HEK293 (cell line): ENCODE measurements around the gene CARD10.

Source experiments
- GLI2 ChIP-seq: fragments of 450-650 bp; formaldehyde crosslinking; IDR thresholded peaks from 2 replicates; pipeline ENCODE4; 2017; ENCODE audit warnings: missing biosample characterization, missing genetic modification characterization, low read depth, borderline replicate concordance
- GLIS1 ChIP-seq: fragments of 450-650 bp; formaldehyde crosslinking; IDR thresholded peaks from 2 replicates; pipeline ENCODE4 v1.5.1; 2016; ENCODE audit warnings: missing biosample characterization, missing genetic modification characterization
- GLIS2 ChIP-seq: fragments of 450-650 bp; formaldehyde crosslinking; IDR thresholded peaks from 2 replicates; pipeline ENCODE4 v1.5.1; 2016; ENCODE audit warnings: missing biosample characterization, missing genetic modification characterization
- MZF1 ChIP-seq: fragments of 450-650 bp; formaldehyde crosslinking; IDR thresholded peaks from 2 replicates; pipeline ENCODE4 v1.5.1; 2017; ENCODE audit warnings: missing biosample characterization, missing genetic modification characterization, borderline replicate concordance
- RBAK ChIP-seq: fragments of 450-650 bp; formaldehyde crosslinking; IDR thresholded peaks from 2 replicates; pipeline ENCODE4 v1.5.1; 2016; ENCODE audit warnings: missing biosample characterization, missing genetic modification characterization
- ZFP41 ChIP-seq: fragments of 450-650 bp; formaldehyde crosslinking; IDR thresholded peaks from 2 replicates; pipeline ENCODE4 v1.5.1; 2016; ENCODE audit warnings: missing biosample characterization, missing genetic modification characterization, borderline replicate concordance
- ZNF112 ChIP-seq: fragments of 450-650 bp; formaldehyde crosslinking; IDR thresholded peaks from 2 replicates; pipeline ENCODE4 v1.5.0; 2017; ENCODE audit warnings: missing biosample characterization, missing genetic modification characterization
- ZNF175 ChIP-seq: fragments of 450-650 bp; formaldehyde crosslinking; IDR thresholded peaks from 2 replicates; pipeline ENCODE4 v1.5.1; 2016; ENCODE audit warnings: missing biosample characterization, missing genetic modification characterization
- ZNF202 ChIP-seq: fragments of 450-650 bp; formaldehyde crosslinking; IDR thresholded peaks from 2 replicates; pipeline ENCODE4 v1.5.1; 2016; ENCODE audit warnings: missing biosample characterization, missing genetic modification characterization, borderline replicate concordance
- ZNF24 ChIP-seq: fragments of 450-650 bp; formaldehyde crosslinking; IDR thresholded peaks from 2 replicates; pipeline ENCODE4 v1.5.1; 2016; ENCODE audit warnings: missing biosample characterization, missing genetic modification characterization
- ZNF266 ChIP-seq: fragments of 450-650 bp; formaldehyde crosslinking; IDR thresholded peaks from 2 replicates; pipeline ENCODE4 v1.5.1; 2016; ENCODE audit warnings: missing biosample characterization, missing genetic modification characterization, low read depth
- ZNF335 ChIP-seq: fragments of 450-650 bp; formaldehyde crosslinking; conservative IDR thresholded peaks from 2 replicates; pipeline ENCODE4 v1.5.1; 2016; ENCODE audit warnings: missing biosample characterization, missing genetic modification characterization
- ZNF366 ChIP-seq: fragments of 450-650 bp; formaldehyde crosslinking; conservative IDR thresholded peaks from 2 replicates; pipeline ENCODE4 v1.5.1; 2016; ENCODE audit warnings: missing biosample characterization, missing genetic modification characterization
- ZNF473 ChIP-seq: fragments of 450-650 bp; formaldehyde crosslinking; IDR thresholded peaks from 2 replicates; pipeline ENCODE4 v1.5.1; 2017; ENCODE audit warnings: missing biosample characterization, missing genetic modification characterization
- ZNF510 ChIP-seq: fragments of 450-650 bp; formaldehyde crosslinking; IDR thresholded peaks from 2 replicates; pipeline ENCODE4 v1.5.1; 2018; ENCODE audit warnings: mild to moderate bottlenecking, missing genetic modification characterization, missing biosample characterization; ENCODE audit not compliant: insufficient replicate concordance
- ZNF529 ChIP-seq: fragments of 450-650 bp; formaldehyde crosslinking; IDR thresholded peaks from 2 replicates; pipeline ENCODE4 v1.5.1; 2017; ENCODE audit warnings: missing genetic modification characterization, missing biosample characterization; ENCODE audit not compliant: insufficient replicate concordance
- ZNF558 ChIP-seq: fragments of 450-650 bp; formaldehyde crosslinking; IDR thresholded peaks from 2 replicates; pipeline ENCODE4 v1.5.1; 2016; ENCODE audit warnings: missing biosample characterization, missing genetic modification characterization
- ZNF560 ChIP-seq: fragments of 450-650 bp; formaldehyde crosslinking; IDR thresholded peaks from 2 replicates; pipeline ENCODE4 v1.5.1; 2017; ENCODE audit warnings: missing biosample characterization, missing genetic modification characterization, borderline replicate concordance
- ZNF596 ChIP-seq: fragments of 450-650 bp; IDR thresholded peaks from 2 replicates; pipeline ENCODE4 v1.5.0; 2018; ENCODE audit warnings: missing biosample characterization, mild to moderate bottlenecking, missing genetic modification characterization, moderate library complexity
- ZNF654 ChIP-seq: fragments of 450-650 bp; formaldehyde crosslinking; IDR thresholded peaks from 2 replicates; pipeline ENCODE4 v1.5.1; 2016; ENCODE audit warnings: low read depth, missing biosample characterization, missing genetic modification characterization
- ZNF830 ChIP-seq: fragments of 450-650 bp; IDR thresholded peaks from 2 replicates; pipeline ENCODE4 v1.5.0; 2018; ENCODE audit warnings: missing biosample characterization, missing genetic modification characterization, low read depth, mild to moderate bottlenecking, moderate library complexity
- TF ChIP-seq, protein P1 (sequence below): fragments of 450-650 bp; formaldehyde crosslinking; IDR thresholded peaks from 2 replicates; pipeline ENCODE4 v1.5.1; 2016; ENCODE audit warnings: missing biosample characterization, missing genetic modification characterization, low read depth
- TF ChIP-seq, protein P2 (sequence below): fragments of 450-650 bp; formaldehyde crosslinking; IDR thresholded peaks from 2 replicates; pipeline ENCODE4 v1.5.1; 2016; ENCODE audit warnings: missing biosample characterization, missing genetic modification characterization
- TF ChIP-seq, protein P3 (sequence below): fragments of 450-650 bp; formaldehyde crosslinking; IDR thresholded peaks from 2 replicates; pipeline ENCODE4 v1.5.1; 2016; ENCODE audit warnings: missing biosample characterization, missing genetic modification characterization
- TF ChIP-seq, protein P4 (sequence below): fragments of 450-650 bp; formaldehyde crosslinking; IDR thresholded peaks from 2 replicates; pipeline ENCODE4 v1.5.1; 2016; ENCODE audit warnings: missing biosample characterization, missing genetic modification characterization
- TF ChIP-seq, protein P5 (sequence below): fragments of 450-650 bp; formaldehyde crosslinking; IDR thresholded peaks from 2 replicates; pipeline ENCODE4 v1.5.1; 2016; ENCODE audit warnings: missing biosample characterization, missing genetic modification characterization
- TF ChIP-seq, protein P6 (sequence below): fragments of 450-650 bp; formaldehyde crosslinking; IDR thresholded peaks from 2 replicates; pipeline ENCODE4 v1.5.1; 2016; ENCODE audit warnings: missing biosample characterization, missing genetic modification characterization

Gene CARD10

DNA sequence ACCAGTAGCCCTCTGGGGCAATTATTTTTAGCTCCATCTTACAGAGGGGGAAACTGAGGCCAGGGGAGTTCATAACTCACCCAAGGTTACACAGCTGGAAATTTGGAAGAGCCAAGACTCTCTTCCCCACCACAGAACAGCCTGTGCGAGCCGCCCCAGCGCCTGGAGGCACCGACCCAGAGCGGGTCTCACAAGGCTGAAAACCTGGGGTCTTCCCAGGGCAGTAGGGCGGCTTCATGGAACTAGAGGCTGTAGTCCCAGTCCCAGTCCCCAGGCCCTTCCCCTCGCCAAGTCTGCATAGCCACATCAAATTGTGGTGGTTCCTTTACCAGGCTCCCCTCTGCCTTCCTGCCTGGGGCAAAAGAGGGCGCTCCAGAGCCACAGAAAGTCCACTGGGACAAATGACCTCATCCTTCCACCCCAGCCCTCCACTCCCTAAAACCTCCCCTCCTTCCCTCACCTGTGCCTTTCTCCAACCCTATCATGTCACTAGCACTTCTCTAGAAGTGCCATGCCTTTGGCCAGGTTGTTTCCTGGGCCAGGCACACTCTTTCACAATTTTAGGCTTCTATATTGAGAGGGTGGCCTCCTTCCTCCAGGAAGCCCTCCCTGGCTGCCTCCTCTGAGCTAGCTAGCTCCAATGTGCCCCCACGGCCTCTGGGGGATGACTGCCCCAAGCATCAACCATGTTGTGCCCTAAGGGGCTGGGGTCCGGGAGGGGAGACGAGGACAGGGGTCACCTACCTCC, 25.9 kb upstream of the CARD10 start (continued):
- TF ChIP-seq, protein P1, sequence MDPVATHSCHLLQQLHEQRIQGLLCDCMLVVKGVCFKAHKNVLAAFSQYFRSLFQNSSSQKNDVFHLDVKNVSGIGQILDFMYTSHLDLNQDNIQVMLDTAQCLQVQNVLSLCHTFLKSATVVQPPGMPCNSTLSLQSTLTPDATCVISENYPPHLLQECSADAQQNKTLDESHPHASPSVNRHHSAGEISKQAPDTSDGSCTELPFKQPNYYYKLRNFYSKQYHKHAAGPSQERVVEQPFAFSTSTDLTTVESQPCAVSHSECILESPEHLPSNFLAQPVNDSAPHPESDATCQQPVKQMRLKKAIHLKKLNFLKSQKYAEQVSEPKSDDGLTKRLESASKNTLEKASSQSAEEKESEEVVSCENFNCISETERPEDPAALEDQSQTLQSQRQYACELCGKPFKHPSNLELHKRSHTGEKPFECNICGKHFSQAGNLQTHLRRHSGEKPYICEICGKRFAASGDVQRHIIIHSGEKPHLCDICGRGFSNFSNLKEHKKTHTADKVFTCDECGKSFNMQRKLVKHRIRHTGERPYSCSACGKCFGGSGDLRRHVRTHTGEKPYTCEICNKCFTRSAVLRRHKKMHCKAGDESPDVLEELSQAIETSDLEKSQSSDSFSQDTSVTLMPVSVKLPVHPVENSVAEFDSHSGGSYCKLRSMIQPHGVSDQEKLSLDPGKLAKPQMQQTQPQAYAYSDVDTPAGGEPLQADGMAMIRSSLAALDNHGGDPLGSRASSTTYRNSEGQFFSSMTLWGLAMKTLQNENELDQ (tag by site-specific recombination): no peak
- no peak for TF ChIP-seq GLIS2 (tag by site-specific recombination)
- no peak for TF ChIP-seq ZNF596
- peak; percentile 42; the same call in 1 of the 2 replicates for TF ChIP-seq ZNF24
- no peak for TF ChIP-seq ZNF266 (tag by site-specific recombination)
- TF ChIP-seq, protein P2, sequence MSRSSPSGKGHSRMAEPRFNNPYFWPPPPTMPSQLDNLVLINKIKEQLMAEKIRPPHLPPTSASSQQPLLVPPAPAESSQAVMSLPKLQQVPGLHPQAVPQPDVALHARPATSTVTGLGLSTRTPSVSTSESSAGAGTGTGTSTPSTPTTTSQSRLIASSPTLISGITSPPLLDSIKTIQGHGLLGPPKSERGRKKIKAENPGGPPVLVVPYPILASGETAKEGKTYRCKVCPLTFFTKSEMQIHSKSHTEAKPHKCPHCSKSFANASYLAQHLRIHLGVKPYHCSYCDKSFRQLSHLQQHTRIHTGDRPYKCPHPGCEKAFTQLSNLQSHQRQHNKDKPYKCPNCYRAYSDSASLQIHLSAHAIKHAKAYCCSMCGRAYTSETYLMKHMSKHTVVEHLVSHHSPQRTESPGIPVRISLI (tag by site-specific recombination): no peak
- TF ChIP-seq RBAK (tag by site-specific recombination): no peak
- TF ChIP-seq ZFP41 (tag by site-specific recombination): no peak
- TF ChIP-seq, protein P3, sequence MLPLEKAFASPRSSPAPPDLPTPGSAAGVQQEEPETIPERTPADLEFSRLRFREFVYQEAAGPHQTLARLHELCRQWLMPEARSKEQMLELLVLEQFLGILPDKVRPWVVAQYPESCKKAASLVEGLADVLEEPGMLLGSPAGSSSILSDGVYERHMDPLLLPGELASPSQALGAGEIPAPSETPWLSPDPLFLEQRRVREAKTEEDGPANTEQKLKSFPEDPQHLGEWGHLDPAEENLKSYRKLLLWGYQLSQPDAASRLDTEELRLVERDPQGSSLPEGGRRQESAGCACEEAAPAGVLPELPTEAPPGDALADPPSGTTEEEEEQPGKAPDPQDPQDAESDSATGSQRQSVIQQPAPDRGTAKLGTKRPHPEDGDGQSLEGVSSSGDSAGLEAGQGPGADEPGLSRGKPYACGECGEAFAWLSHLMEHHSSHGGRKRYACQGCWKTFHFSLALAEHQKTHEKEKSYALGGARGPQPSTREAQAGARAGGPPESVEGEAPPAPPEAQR (tag by site-specific recombination): no peak
- peak; percentile 93 for TF ChIP-seq ZNF654 (tag by site-specific recombination)
- no peak for TF ChIP-seq ZNF560 (tag by site-specific recombination)
- TF ChIP-seq GLIS1 (tag by site-specific recombination): no peak; the same call in 1 of the 2 replicates
- no peak for TF ChIP-seq ZNF558 (tag by site-specific recombination)
- TF ChIP-seq ZNF112: no peak
- TF ChIP-seq, protein P4, sequence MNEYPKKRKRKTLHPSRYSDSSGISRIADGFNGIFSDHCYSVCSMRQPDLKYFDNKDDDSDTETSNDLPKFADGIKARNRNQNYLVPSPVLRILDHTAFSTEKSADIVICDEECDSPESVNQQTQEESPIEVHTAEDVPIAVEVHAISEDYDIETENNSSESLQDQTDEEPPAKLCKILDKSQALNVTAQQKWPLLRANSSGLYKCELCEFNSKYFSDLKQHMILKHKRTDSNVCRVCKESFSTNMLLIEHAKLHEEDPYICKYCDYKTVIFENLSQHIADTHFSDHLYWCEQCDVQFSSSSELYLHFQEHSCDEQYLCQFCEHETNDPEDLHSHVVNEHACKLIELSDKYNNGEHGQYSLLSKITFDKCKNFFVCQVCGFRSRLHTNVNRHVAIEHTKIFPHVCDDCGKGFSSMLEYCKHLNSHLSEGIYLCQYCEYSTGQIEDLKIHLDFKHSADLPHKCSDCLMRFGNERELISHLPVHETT (tag by site-specific recombination): peak; percentile 65
- TF ChIP-seq ZNF202 (tag by site-specific recombination): no peak
- no peak for TF ChIP-seq MZF1 (tag by site-specific recombination)
- TF ChIP-seq ZNF366 (tag by site-specific recombination): peak; percentile 55; the same call in 1 of the 2 replicates
- no peak for TF ChIP-seq GLI2
- TF ChIP-seq, protein P5, sequence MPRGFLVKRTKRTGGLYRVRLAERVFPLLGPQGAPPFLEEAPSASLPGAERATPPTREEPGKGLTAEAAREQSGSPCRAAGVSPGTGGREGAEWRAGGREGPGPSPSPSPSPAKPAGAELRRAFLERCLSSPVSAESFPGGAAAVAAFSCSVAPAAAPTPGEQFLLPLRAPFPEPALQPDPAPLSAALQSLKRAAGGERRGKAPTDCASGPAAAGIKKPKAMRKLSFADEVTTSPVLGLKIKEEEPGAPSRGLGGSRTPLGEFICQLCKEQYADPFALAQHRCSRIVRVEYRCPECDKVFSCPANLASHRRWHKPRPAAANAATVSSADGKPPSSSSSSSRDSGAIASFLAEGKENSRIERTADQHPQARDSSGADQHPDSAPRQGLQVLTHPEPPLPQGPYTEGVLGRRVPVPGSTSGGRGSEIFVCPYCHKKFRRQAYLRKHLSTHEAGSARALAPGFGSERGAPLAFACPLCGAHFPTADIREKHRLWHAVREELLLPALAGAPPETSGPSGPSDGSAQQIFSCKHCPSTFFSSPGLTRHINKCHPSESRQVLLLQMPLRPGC (tag by site-specific recombination): peak; percentile 29; the same call in 1 of the 2 replicates
- TF ChIP-seq ZNF175 (tag by site-specific recombination): no peak
- TF ChIP-seq ZNF510: no peak
- no peak for TF ChIP-seq ZNF830
- TF ChIP-seq ZNF529: no peak
- no peak for TF ChIP-seq ZNF473 (tag by site-specific recombination)
- no peak for TF ChIP-seq ZNF335 (tag by site-specific recombination)
- TF ChIP-seq, protein P6, sequence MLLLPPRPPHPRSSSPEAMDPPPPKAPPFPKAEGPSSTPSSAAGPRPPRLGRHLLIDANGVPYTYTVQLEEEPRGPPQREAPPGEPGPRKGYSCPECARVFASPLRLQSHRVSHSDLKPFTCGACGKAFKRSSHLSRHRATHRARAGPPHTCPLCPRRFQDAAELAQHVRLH (tag by site-specific recombination): peak; percentile 64; the same call in 1 of the 2 replicates
